ENCODE results near the gene HDAC4.

The HDAC4 gene

GRCh38 chr2:239025096-239025801, 375.6 kb downstream of the HDAC4 start:
- no peak for DNase-seq (ENCODE audit: extremely low read depth in 1 of 2, low read depth in 1 of 2)

GRCh38 chr2:239024226-239024625, 376.6 kb downstream of the HDAC4 start:
- no peak for DNase-seq (ENCODE audit: extremely low read depth in 1 of 2, low read depth in 1 of 2)

GRCh38 chr2:239022437-239023260, 378.2 kb downstream of the HDAC4 start:
- DNase-seq (ENCODE audit: extremely low read depth in 1 of 2, low read depth in 1 of 2): no peak

- DNase-seq (ENCODE audit: extremely low read depth in 1 of 2, low read depth in 1 of 2): no peak
Measured at GRCh38 chr2:239021651-239022436, 379.0 kb downstream of the HDAC4 start.

- DNase-seq (ENCODE audit: extremely low read depth in 1 of 2, low read depth in 1 of 2): no peak
Measured at GRCh38 chr2:239021224-239021623, 379.6 kb downstream of the HDAC4 start.

- no peak for DNase-seq (ENCODE audit: extremely low read depth in 1 of 2, low read depth in 1 of 2)
Measured at GRCh38 chr2:239020541-239021041, 380.2 kb downstream of the HDAC4 start.

- DNase-seq (ENCODE audit: extremely low read depth in 1 of 2, low read depth in 1 of 2): no peak
Measured at GRCh38 chr2:239019183-239019581, 381.6 kb downstream of the HDAC4 start.

- no peak for DNase-seq (ENCODE audit: extremely low read depth in 1 of 2, low read depth in 1 of 2)
Measured at GRCh38 chr2:239018271-239019182, 382.3 kb downstream of the HDAC4 start.

GRCh38 chr2:239017491-239018098, 383.2 kb downstream of the HDAC4 start:
- no peak for DNase-seq (ENCODE audit: extremely low read depth in 1 of 2, low read depth in 1 of 2)

GRCh38 chr2:239015901-239016675, 384.7 kb downstream of the HDAC4 start:
- DNase-seq (ENCODE audit: extremely low read depth in 1 of 2, low read depth in 1 of 2): no peak

- DNase-seq (ENCODE audit: extremely low read depth in 1 of 2, low read depth in 1 of 2): no peak
Measured at GRCh38 chr2:239015218-239015900, 385.5 kb downstream of the HDAC4 start.

- DNase-seq (ENCODE audit: extremely low read depth in 1 of 2, low read depth in 1 of 2): no peak
Measured at GRCh38 chr2:239014458-239015217, 386.2 kb downstream of the HDAC4 start.

- DNase-seq (ENCODE audit: extremely low read depth in 1 of 2, low read depth in 1 of 2): no peak
Measured at GRCh38 chr2:239013678-239013976, 387.2 kb downstream of the HDAC4 start.

- DNase-seq (ENCODE audit: extremely low read depth in 1 of 2, low read depth in 1 of 2): no peak
Measured at GRCh38 chr2:239012936-239013677, 387.7 kb downstream of the HDAC4 start.

- no peak for DNase-seq (ENCODE audit: extremely low read depth in 1 of 2, low read depth in 1 of 2)
Measured at GRCh38 chr2:239012228-239012627, 388.6 kb downstream of the HDAC4 start.

- DNase-seq (ENCODE audit: extremely low read depth in 1 of 2, low read depth in 1 of 2): no peak
Measured at GRCh38 chr2:239009589-239009961, 391.2 kb downstream of the HDAC4 start.

Data from activated CD8-positive, alpha-beta memory T cell treated with anti-CD3 and anti-CD28 coated beads for 1 hour (primary cell).